GM12878 (cell line): ENCODE measurements around the gene DCP1B. TPM values are rescaled to one million over a fixed set of nuclear protein-coding genes. Genes with fewer than 3 reads are reported as not detected.

Experiments
- ATAC-seq: fragments of 200-7000 bp; cut with Tn5 transposase; 3 replicates; pipeline ENCODE4 v1.9.1; 2020; ENCODE audit warnings: mild to moderate bottlenecking, moderate library complexity
- BruUV-seq: library from RNA; stranded (reverse); fragments of 400-500 nt; replicated peaks from 2 replicates; lab custom pipeline; 2021; lab: Mats Ljungman, UMichigan
- CTCF ChIA-PET: fragments of 300-600 bp; sonication (Branson Sonifier 250); formaldehyde crosslinking; extraction: SDS; loops from one replicate; lab custom pipeline; 2021; ENCODE audit warnings: inconsistent platforms; lab: Yijun Ruan, JAX
- POLR2A ChIA-PET: fragments of 350-600 bp; formaldehyde crosslinking; extraction: SDS; loops from one replicate; lab custom pipeline; 2021; ENCODE audit warnings: inconsistent platforms; lab: Charles Lee
- RAD21 ChIA-PET: fragments of 300-600 bp; sonication (Branson Sonifier 250); formaldehyde crosslinking; loops from one replicate; lab custom pipeline; 2023; ENCODE audit warnings: antibody characterized with exemption; ENCODE audit not compliant: unreplicated experiment; lab: Charles Lee
- SMC1A ChIA-PET: fragments of 300-600 bp; sonication (Branson Sonifier 250); formaldehyde crosslinking; loops from one replicate; lab custom pipeline; 2023; ENCODE audit not compliant: unreplicated experiment, uncharacterized antibody; lab: Charles Lee
- DNase-seq: peaks from one replicate; pipeline ENCODE4 v3.0.0-alpha.2; 2011; ENCODE audit warnings: low read depth, low spot score
- FAIRE-seq: peaks from 3 replicates; lab custom pipeline; 2011; peaks lifted over from hg19 to GRCh38; lab: Jason Lieb, UNC
- H2AFZ ChIP-seq: 2 replicates; pipeline ENCODE4 v1.6.0; 2011; ENCODE audit warnings: low read depth, low read length, control low read depth; ENCODE audit not compliant: control insufficient read depth
- H3K27ac ChIP-seq: 2 replicates; pipeline ENCODE4 v1.5.1; 2011; ENCODE audit warnings: control low read depth; ENCODE audit not compliant: control insufficient read depth, insufficient read depth
- H3K27me3 ChIP-seq, 2 experiments: replicated peaks in 1 of 2; 2 replicates each; pipeline versions ENCODE4 v1.6.0 to v1.6.1; 2011; ENCODE audit warnings: low read length in 1 of 2; ENCODE audit not compliant: control insufficient read depth in 2 of 2, insufficient read depth in 2 of 2
- H3K36me3 ChIP-seq, 2 experiments: 2 replicates each; pipeline ENCODE4 v1.5.1; 2011; ENCODE audit warnings: low read length in 1 of 2; ENCODE audit not compliant: control insufficient read depth in 2 of 2, insufficient read depth in 2 of 2
- H3K4me1 ChIP-seq: 2 replicates; pipeline ENCODE4 v1.6.1; 2011; ENCODE audit warnings: mild to moderate bottlenecking, low read length, moderate library complexity, mixed read lengths; ENCODE audit not compliant: control insufficient read depth, insufficient read depth
- H3K4me2 ChIP-seq: 2 replicates; pipeline ENCODE4 v1.6.0; 2011; ENCODE audit warnings: control low read depth; ENCODE audit not compliant: control insufficient read depth, insufficient read depth
- H3K4me3 ChIP-seq: fragments of 200-600 bp; sonication (generic); 2 replicates; pipeline ENCODE4 v1.5.1; 2016
- H3K79me2 ChIP-seq: 2 replicates; pipeline ENCODE4 v1.6.0; 2011; ENCODE audit warnings: low read length; ENCODE audit not compliant: control insufficient read depth, insufficient read depth
- H3K9ac ChIP-seq: 2 replicates; pipeline ENCODE4 v1.8.0; 2011; ENCODE audit warnings: low read length, control low read depth, mixed read lengths; ENCODE audit not compliant: control insufficient read depth, insufficient read depth
- H3K9me3 ChIP-seq: replicated peaks from 3 replicates; pipeline ENCODE4 v1.5.1; 2011; ENCODE audit warnings: mild to moderate bottlenecking, low read length; ENCODE audit not compliant: control insufficient read depth, insufficient read depth
- H4K20me1 ChIP-seq: 2 replicates; pipeline ENCODE4 v1.6.0; 2011; ENCODE audit not compliant: control insufficient read depth, insufficient read depth
- ATF7 ChIP-seq: fragments of 450-650 bp; IDR thresholded peaks from 2 replicates; pipeline ENCODE4 v1.6.1; 2016; ENCODE audit warnings: low read depth, mild to moderate bottlenecking
- CBX3 ChIP-seq: fragments of 200-600 bp; sonication (generic); IDR thresholded peaks from 2 replicates; pipeline ENCODE4 v1.6.1; 2016; ENCODE audit warnings: low read depth, borderline replicate concordance
- CHD2 ChIP-seq: IDR thresholded peaks from 2 replicates; pipeline ENCODE4 v1.6.1; 2011; ENCODE audit warnings: low read depth, low read length, improper control_type of control experiment, borderline replicate concordance
- EGR1 ChIP-seq, 2 experiments: IDR thresholded peaks; 1 replicate in 1 of 2; 2 replicates in 1 of 2; pipeline ENCODE4 v1.6.1; 2011 to 2012; ENCODE audit warnings: low read depth in 2 of 2, low read length in 2 of 2, borderline replicate concordance in 1 of 2, mild to moderate bottlenecking in 1 of 2, moderate library complexity in 1 of 2
- EZH2 ChIP-seq: IDR thresholded peaks from 2 replicates; pipeline ENCODE4 v1.6.1; 2012; ENCODE audit warnings: low read depth, mild to moderate bottlenecking, control low read depth, inconsistent platforms, low read length, borderline replicate concordance; ENCODE audit not compliant: control insufficient read depth
- IKZF2 ChIP-seq, 2 experiments: fragments of 450-650 bp; IDR thresholded peaks; 2 replicates each; pipeline ENCODE4 v1.6.1; 2017; ENCODE audit warnings: mild to moderate bottlenecking in 2 of 2, moderate library complexity in 2 of 2
- IRF5 ChIP-seq: fragments of 450-650 bp; IDR thresholded peaks from 2 replicates; pipeline ENCODE4 v1.6.1; 2017; ENCODE audit warnings: borderline replicate concordance
- LARP7 ChIP-seq: fragments of 450-650 bp; IDR thresholded peaks from 2 replicates; pipeline ENCODE4 v1.6.1; 2017; ENCODE audit warnings: mild to moderate bottlenecking
- NBN ChIP-seq: fragments of 450-650 bp; IDR thresholded peaks from 2 replicates; pipeline ENCODE4 v1.6.1; 2016
- NFIC ChIP-seq: IDR thresholded peaks from 2 replicates; pipeline ENCODE4 v1.6.1; 2012; ENCODE audit warnings: low read depth, mild to moderate bottlenecking, inconsistent platforms, low read length, moderate library complexity
- NR2C1 ChIP-seq: fragments of 450-650 bp; IDR thresholded peaks from 2 replicates; pipeline ENCODE4 v1.6.1; 2017; ENCODE audit warnings: antibody characterized with exemption, mild to moderate bottlenecking, moderate library complexity
- PML ChIP-seq: IDR thresholded peaks from 2 replicates; pipeline ENCODE4 v1.6.1; 2012; ENCODE audit warnings: low read length, inconsistent platforms
- RAD51 ChIP-seq: fragments of 450-650 bp; IDR thresholded peaks from 2 replicates; pipeline ENCODE4 v1.6.1; 2016; ENCODE audit warnings: moderate library complexity, mild to moderate bottlenecking, inconsistent platforms
- RELA ChIP-seq: fragments of 450-650 bp; IDR thresholded peaks from 2 replicates; pipeline ENCODE4 v1.8.0; 2014; ENCODE audit warnings: borderline replicate concordance; ENCODE audit not compliant: partially characterized antibody
- RELB ChIP-seq: fragments of 450-650 bp; IDR thresholded peaks from 2 replicates; pipeline ENCODE4 v1.6.1; 2017; ENCODE audit warnings: low read depth, mild to moderate bottlenecking, moderate library complexity
- SIX5 ChIP-seq: IDR thresholded peaks from 2 replicates; pipeline ENCODE4 v1.6.1; 2011; ENCODE audit warnings: mild to moderate bottlenecking, low read depth, low read length, moderate library complexity; ENCODE audit not compliant: severe bottlenecking
- SREBF1 ChIP-seq: IDR thresholded peaks from 2 replicates; pipeline ENCODE4 v1.6.1; 2012; ENCODE audit warnings: mild to moderate bottlenecking, low read length
- YBX1 ChIP-seq: fragments of 450-650 bp; IDR thresholded peaks from 2 replicates; pipeline ENCODE4 v1.6.1; 2016; ENCODE audit warnings: antibody characterized with exemption
- WGBS: methylation state at CpG from one replicate; pipeline ENCODE4 v1.1.6; 2016; ENCODE audit warnings: low lambda C conversion rate; ENCODE audit not compliant: insufficient replicate concordance, insufficient coverage; ENCODE audit errors: missing lambda C conversion rate; 5-methylcytosine and 5-hydroxymethylcytosine counted together
- in situ Hi-C: fragments of 300-500 bp; cut with MboI; formaldehyde crosslinking; loops from 9 replicates; pipeline ENCODE4 v1.14.3; 2018; ENCODE audit warnings: mixed read lengths
- intact Hi-C: fragments of 100-400 bp; cut with micrococcal nuclease; formaldehyde crosslinking; loops from one replicate; pipeline ENCODE4 v1.14.2; 2022; ENCODE audit not compliant: unreplicated experiment
- polyA plus RNA-seq, 11 experiments: library from polyadenylated mRNA; depleted of rRNA in 4 of 11; unstranded in 6 of 11; stranded (reverse) in 5 of 11; fragments of >200 nt; fragmentation: Nextera tagmentation in 4 of 11; fragmentation: Illumina TruSeq in 1 of 11; extraction: Ambion mirVana in 4 of 11; extraction: Trizol in 1 of 11; gene quantifications; 1 replicate in 1 of 11; 2 replicates in 10 of 11; pipeline versions ENCODE4 v1.2.1 to v1.2.3, GENCODE V29; 2011 to 2016; ENCODE audit warnings: inconsistent platforms in 2 of 11, missing spikeins in 2 of 11, low read depth in 1 of 11
- total RNA-seq, 4 experiments: library from RNA; depleted of rRNA in 3 of 4; stranded (reverse); fragments of >200 nt in 3 of 4; fragmentation: Illumina TruSeq in 1 of 4; extraction: Trizol in 1 of 4; gene quantifications; 2 replicates each; pipeline versions ENCODE4 v1.2.1 to v1.2.3, GENCODE V29; 2013 to 2021

Gene DCP1B
- total and polyA plus RNA-seq, 10 of the 15 experiments (the other 5 are each of a cell fraction or from before 2014, with no cell fraction given) = 1.3 to 23.4 (median 15.3) TPM

DNA sequence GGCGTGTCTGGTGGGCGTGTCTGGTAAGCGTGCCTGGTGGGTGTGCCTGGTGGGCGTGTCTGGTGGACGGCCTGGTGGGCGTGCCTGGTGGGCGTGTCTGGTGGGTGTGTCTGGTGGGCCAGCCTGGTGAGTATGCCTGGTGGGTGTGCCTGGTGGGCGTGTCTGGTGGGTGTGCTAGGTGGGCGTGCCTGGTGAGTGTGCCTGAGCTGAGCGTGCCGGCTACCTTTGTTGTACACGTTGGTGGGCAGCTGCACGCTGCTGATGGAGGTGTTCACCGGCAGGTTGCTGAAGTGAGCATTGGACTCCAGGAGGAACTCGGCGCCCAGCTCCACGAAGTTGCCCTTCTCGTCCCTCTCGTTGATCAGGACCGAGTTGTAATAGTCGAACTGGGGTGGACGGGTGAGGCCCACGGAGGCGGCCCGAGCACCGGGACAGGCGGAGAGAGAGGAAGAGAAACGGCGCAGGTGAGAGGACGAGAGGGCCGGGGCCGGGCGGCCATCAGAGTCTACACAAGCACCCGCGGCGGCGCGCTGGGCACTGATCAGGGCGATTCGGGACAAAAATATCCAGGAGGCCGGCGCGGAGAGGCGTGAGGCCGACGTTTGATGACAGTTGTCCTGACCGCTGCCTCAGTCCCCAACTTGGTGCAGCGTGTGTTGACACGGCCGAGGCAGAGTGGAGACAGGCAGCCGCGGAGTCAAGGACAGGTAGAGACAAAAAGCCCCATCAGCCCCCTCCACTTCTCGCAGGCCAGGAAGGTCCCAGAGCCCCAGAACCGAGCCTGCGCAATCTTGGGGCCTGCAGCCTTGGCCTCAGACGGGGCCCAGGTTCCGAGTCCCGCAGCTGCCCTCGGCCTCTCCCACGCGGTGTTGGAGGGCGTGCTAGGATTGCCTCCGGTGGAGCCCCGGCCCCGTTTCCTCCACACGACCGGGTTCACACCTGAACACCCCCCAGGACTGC lies 96.3 kb downstream of the DCP1B start:
- Histone ChIP-seq H3K4me2 (no peak overlapping the region), H3K27me3 (no peaks in the 10 kb centered on the region), H3K79me2 (no peaks in the 10 kb centered on the region), H4K20me1 (no peaks in the 10 kb centered on the region), H3K9ac (no peak overlapping the region), H3K36me3 (no peaks in the 10 kb centered on the region), H3K4me3 (no peak overlapping the region), H3K27ac (no peak overlapping the region), H3K4me1 (no peaks in the 10 kb centered on the region), H2AFZ (no peak overlapping the region), H3K9me3 (no peaks in the 10 kb centered on the region; the same call in 2 of the 3 replicates)
- WGBS = 49% methylated on average over 59 of the region's 67 CpGs
- intact Hi-C loops = no loop called here
- SMC1A ChIA-PET = no interaction called here
- in situ Hi-C loops = no loop called here
- TF ChIP-seq IRF5 = no peak
- no peak for TF ChIP-seq SREBF1
- TF ChIP-seq EZH2 = no peak
- no peak for TF ChIP-seq LARP7
- TF ChIP-seq RELA = no peak
- TF ChIP-seq NBN = no peak
- no peak for TF ChIP-seq NR2C1
- no peak for TF ChIP-seq RAD51
- TF ChIP-seq ATF7 = no peak
- TF ChIP-seq EGR1 (IDR thresholded peaks at IDR 0.05; ENCODE audit: borderline replicate concordance in 1 of 2, low read depth in 2 of 2, low read length in 2 of 2) = no peak
- no peak for TF ChIP-seq IKZF2 (IDR thresholded peaks at IDR 0.05)
- no peak for TF ChIP-seq CHD2
- no peak for TF ChIP-seq RELB
- TF ChIP-seq NFIC = no peak
- TF ChIP-seq PML = no peak
- TF ChIP-seq CBX3 = no peak
- TF ChIP-seq YBX1 = no peak
- TF ChIP-seq SIX5 = no peak
- BruUV-seq = no TSS peak
- no peak for FAIRE-seq
- CTCF ChIA-PET = no interaction called here
- POLR2A ChIA-PET = no interaction called here
- RAD21 ChIA-PET = no interaction called here
- no peak for DNase-seq
- no peak for ATAC-seq
